Endodermal cell (in vitro differentiated cells): ENCODE results near the gene CD244. TPM values are rescaled to one million over a fixed set of nuclear protein-coding genes. Genes with fewer than 3 reads are reported as not detected.

Experiments
- DNase-seq: peaks from one replicate; pipeline ENCODE4 v3.0.0-alpha.2; 2017
- H3K27ac ChIP-seq: 2 replicates; pipeline ENCODE4 v1.5.1; 2013; ENCODE audit warnings: mild to moderate bottlenecking, low read depth, low read length, moderate library complexity
- H3K27me3 ChIP-seq: 2 replicates; pipeline ENCODE4 v1.6.1; 2013; ENCODE audit warnings: mild to moderate bottlenecking, low read length, moderate library complexity; ENCODE audit not compliant: insufficient read depth, control insufficient read depth, poor library complexity, severe bottlenecking
- H3K36me3 ChIP-seq: 2 replicates; pipeline ENCODE4 v1.7.0; 2013; ENCODE audit warnings: mild to moderate bottlenecking, low read length, moderate library complexity; ENCODE audit not compliant: control insufficient read depth, insufficient read depth
- H3K4me1 ChIP-seq: one replicate; pipeline ENCODE4 v1.7.0; 2013; ENCODE audit warnings: low read length; ENCODE audit not compliant: control insufficient read depth, insufficient read depth
- H3K4me3 ChIP-seq: 2 replicates; pipeline ENCODE4 v1.5.1; 2013; ENCODE audit warnings: mild to moderate bottlenecking, low read length, moderate library complexity
- H3K9ac ChIP-seq: 2 replicates; pipeline ENCODE4 v1.6.1; 2013; ENCODE audit warnings: mild to moderate bottlenecking, low read length, moderate library complexity; ENCODE audit not compliant: poor library complexity, severe bottlenecking; ENCODE audit errors: extremely low read depth
- H3K9me3 ChIP-seq: 2 replicates; pipeline ENCODE4 v1.6.1; 2013; ENCODE audit warnings: mild to moderate bottlenecking, low read length, moderate library complexity; ENCODE audit not compliant: control insufficient read depth
- H3K27ac Mint-ChIP-seq: 2 replicates; pipeline ENCODE4 v1.8.0; 2020; ENCODE audit warnings: mixed read lengths
- H3K27me3 Mint-ChIP-seq: 2 replicates; pipeline ENCODE4 v1.8.0; 2021; ENCODE audit warnings: mild to moderate bottlenecking, mixed read lengths; ENCODE audit not compliant: insufficient read depth
- H3K36me3 Mint-ChIP-seq: 2 replicates; pipeline ENCODE4 v1.8.0; 2020; ENCODE audit warnings: low read depth, mixed read lengths
- H3K4me1 Mint-ChIP-seq: 2 replicates; pipeline ENCODE4 v1.8.0; 2020; ENCODE audit warnings: mixed read lengths
- H3K4me3 Mint-ChIP-seq: 2 replicates; pipeline ENCODE4 v1.8.0; 2020; ENCODE audit warnings: mild to moderate bottlenecking, moderate library complexity, mixed read lengths
- H3K9me3 Mint-ChIP-seq: 2 replicates; pipeline ENCODE4 v1.8.0; 2020; ENCODE audit warnings: mild to moderate bottlenecking, mixed read lengths
- WGBS, 2 experiments: methylation state at CpG; one replicate each; pipeline versions ENCODE4 v1.1.5 to v1.1.7; 2013; ENCODE audit warnings: missing lambda C conversion rate in 2 of 2, mixed read lengths in 1 of 2; ENCODE audit not compliant: insufficient coverage in 1 of 2, insufficient read length in 1 of 2; 5-methylcytosine and 5-hydroxymethylcytosine counted together
- total RNA-seq, 2 donors: library from RNA; stranded (reverse); fragmentation: NEBNext Ultra II Directional in 1 of 2; extraction: Animal tissue kit (Norgen Biotek cat#: 25700) in 1 of 2; gene quantifications; 2 replicates in 1 of 2; 3 replicates in 1 of 2; pipeline ENCODE4 v1.2.1, GENCODE V29; 2021
- TF ChIP-seq, protein P1 (sequence below): fragments of 200-600 bp; sonication (generic); conservative IDR thresholded peaks from 2 replicates; pipeline ENCODE4 v1.5.0; 2021; ENCODE audit warnings: antibody characterized with exemption, mild to moderate bottlenecking

Gene CD244
- total RNA-seq, 2 donors from 2014 or later, result 0.31 TPM; not detected in 1

DNA sequence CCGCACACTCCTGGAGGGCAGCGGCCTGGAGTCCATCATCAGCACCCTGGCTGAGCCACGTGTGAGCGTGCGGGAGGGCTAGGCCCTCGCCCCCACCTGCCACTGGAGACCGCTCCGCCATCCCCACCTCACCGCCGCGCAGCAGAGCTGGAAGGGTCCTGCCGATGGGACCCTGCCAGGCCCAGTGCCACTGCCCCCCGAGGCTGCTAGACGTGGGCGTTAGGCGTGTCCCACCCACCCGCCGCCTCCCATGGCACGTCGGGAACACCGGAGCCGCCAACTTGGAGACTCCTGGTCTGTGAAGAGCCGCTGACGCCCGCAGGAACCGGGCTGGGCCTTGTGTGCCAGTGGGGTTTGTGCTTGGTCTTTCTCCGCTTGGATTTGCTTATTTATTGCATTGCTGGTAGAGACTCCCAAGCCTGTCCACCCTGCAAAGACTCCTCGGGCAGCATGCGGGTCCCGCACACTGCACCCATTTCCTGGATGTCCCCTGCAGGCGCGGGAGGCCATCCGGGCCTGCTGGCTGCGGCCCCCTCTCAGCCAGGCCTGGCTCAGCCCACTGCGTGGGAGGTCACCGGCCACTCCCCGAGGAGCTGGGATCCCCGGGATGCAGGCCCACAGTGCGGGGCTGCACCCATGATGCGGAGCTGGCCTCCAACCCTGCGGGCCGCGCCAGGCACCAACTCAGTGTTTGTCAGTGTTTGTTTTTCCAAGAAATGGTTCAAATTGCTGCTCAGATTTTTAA is 60.7 kb downstream of the CD244 start:
- peaks cover 11% of the 10 kb centered on the region for H3K9me3 ChIP-seq
- Mint-ChIP-seq H3K27me3 (peaks cover 5% of the 10 kb centered on the region), H3K36me3 (no peaks in the 10 kb centered on the region), H3K27ac (no peak overlapping the region), H3K4me3 (no peak overlapping the region), H3K4me1 (no peaks in the 10 kb centered on the region), H3K9me3 (peaks cover 14% of the 10 kb centered on the region)
- DNase-seq, result no peak
- no peak overlapping the region for H3K9ac ChIP-seq
- H3K36me3 ChIP-seq, result no peaks in the 10 kb centered on the region
- TF ChIP-seq, protein P1, sequence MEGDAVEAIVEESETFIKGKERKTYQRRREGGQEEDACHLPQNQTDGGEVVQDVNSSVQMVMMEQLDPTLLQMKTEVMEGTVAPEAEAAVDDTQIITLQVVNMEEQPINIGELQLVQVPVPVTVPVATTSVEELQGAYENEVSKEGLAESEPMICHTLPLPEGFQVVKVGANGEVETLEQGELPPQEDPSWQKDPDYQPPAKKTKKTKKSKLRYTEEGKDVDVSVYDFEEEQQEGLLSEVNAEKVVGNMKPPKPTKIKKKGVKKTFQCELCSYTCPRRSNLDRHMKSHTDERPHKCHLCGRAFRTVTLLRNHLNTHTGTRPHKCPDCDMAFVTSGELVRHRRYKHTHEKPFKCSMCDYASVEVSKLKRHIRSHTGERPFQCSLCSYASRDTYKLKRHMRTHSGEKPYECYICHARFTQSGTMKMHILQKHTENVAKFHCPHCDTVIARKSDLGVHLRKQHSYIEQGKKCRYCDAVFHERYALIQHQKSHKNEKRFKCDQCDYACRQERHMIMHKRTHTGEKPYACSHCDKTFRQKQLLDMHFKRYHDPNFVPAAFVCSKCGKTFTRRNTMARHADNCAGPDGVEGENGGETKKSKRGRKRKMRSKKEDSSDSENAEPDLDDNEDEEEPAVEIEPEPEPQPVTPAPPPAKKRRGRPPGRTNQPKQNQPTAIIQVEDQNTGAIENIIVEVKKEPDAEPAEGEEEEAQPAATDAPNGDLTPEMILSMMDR, result no peak
- WGBS, 2 experiments, result 96% methylated on average over 31 to 43 of the region's 43 CpGs
- H3K27ac ChIP-seq, result no peak overlapping the region
- no peaks in the 10 kb centered on the region for H3K4me1 ChIP-seq
- H3K27me3 ChIP-seq, result no peaks in the 10 kb centered on the region
- no peak overlapping the region for H3K4me3 ChIP-seq

GRCh38 chr1:160800645-160801408 is 61.9 kb downstream of the CD244 start:
- H3K4me1 Mint-ChIP-seq, result no peaks in the 10 kb centered on the region
- H3K36me3 Mint-ChIP-seq, result no peaks in the 10 kb centered on the region
- H3K9me3 Mint-ChIP-seq, result peaks cover 7% of the 10 kb centered on the region
- Histone ChIP-seq H3K4me1 (no peaks in the 10 kb centered on the region), H3K9me3 (peaks cover under 1% of the 10 kb centered on the region), H3K27me3 (no peaks in the 10 kb centered on the region), H3K36me3 (no peaks in the 10 kb centered on the region), H3K9ac (no peak overlapping the region), H3K4me3 (no peak overlapping the region), H3K27ac (no peak overlapping the region)
- H3K4me3 Mint-ChIP-seq, result no peak overlapping the region
- TF ChIP-seq, protein P1, result no peak
- DNase-seq, result no peak
- peaks cover 5% of the 10 kb centered on the region for H3K27me3 Mint-ChIP-seq
- WGBS, 2 experiments, result 42 to 89% methylated on average over 2 of the region's 4 CpGs
- H3K27ac Mint-ChIP-seq, result no peak overlapping the region

DNA sequence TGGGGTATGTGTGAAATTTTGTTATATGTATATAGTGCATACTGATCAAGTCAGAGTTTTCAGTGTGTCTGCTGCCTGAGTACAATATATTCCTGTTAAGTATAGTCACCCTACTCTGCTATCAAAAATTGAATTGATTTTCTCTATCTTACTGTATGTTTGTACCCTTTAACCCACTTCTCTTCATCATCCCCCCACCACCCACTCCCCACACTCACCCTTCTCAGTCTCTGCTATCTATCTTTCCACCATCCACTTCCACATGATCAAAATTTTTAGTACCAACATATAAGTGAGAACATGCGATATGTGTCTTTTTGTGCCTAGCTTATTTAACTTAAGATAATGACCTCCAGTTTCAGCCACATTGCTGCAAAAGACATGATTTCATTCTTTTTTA is 62.5 kb downstream of the CD244 start:
- no peaks in the 10 kb centered on the region for H3K36me3 ChIP-seq
- no peak overlapping the region for H3K27ac ChIP-seq
- Mint-ChIP-seq H3K27ac (no peak overlapping the region), H3K36me3 (no peaks in the 10 kb centered on the region), H3K27me3 (peaks cover 5% of the 10 kb centered on the region), H3K9me3 (peaks cover 1% of the 10 kb centered on the region), H3K4me3 (no peak overlapping the region), H3K4me1 (no peaks in the 10 kb centered on the region)
- H3K4me3 ChIP-seq, result no peak overlapping the region
- no peak overlapping the region for H3K9ac ChIP-seq
- no peaks in the 10 kb centered on the region for H3K27me3 ChIP-seq
- no peaks in the 10 kb centered on the region for H3K4me1 ChIP-seq
- WGBS, 2 experiments, result 100% methylated on average over 1 of the region's 1 CpG; no CpG with 5 or more reads in 1 of the 2 experiments
- TF ChIP-seq, protein P1, result no peak
- H3K9me3 ChIP-seq, result peaks cover 4% of the 10 kb centered on the region
- DNase-seq, result no peak
